HG03159 (cell line): ENCODE data around the gene GNB1.
A peak's percentile ranks its signal among the peaks of the same experiment; 100 is the strongest.
"Not testable (repeated sequence)": the region's sequence is repeated elsewhere in the genome, so short reads cannot be mapped to it uniquely, and the experiment has no call there.

Experiments
- ATAC-seq: cut with Tn5 transposase; IDR thresholded peaks from one replicate; pipeline ENCODE4 v1.9.1; 2021; ENCODE audit warnings: mild to moderate bottlenecking, moderate library complexity; ENCODE audit not compliant: unreplicated experiment

Gene GNB1

GRCh38 chr1:1892079-1892762, 1.3 kb upstream of the GNB1 start:
- ATAC-seq: no peak

- no peak for ATAC-seq
Observed at GRCh38 chr1:1891349-1892078, 627 bp upstream of the GNB1 start.

- ATAC-seq: peak; percentile 39
Observed at GRCh38 chr1:1889847-1890505, 911 bp downstream of the GNB1 start.

GRCh38 chr1:1889090-1889750, 1.7 kb downstream of the GNB1 start:
- ATAC-seq: no peak

- not testable (repeated sequence) for ATAC-seq
Observed at GRCh38 chr1:1883890-1884289, 7.0 kb downstream of the GNB1 start.

- ATAC-seq: no peak
Observed at GRCh38 chr1:1883092-1883873, 7.6 kb downstream of the GNB1 start.

GRCh38 chr1:1881727-1882126, 9.2 kb downstream of the GNB1 start:
- no peak for ATAC-seq

GRCh38 chr1:1880617-1881312, 10.1 kb downstream of the GNB1 start:
- ATAC-seq: no peak

- ATAC-seq: no peak
Observed at GRCh38 chr1:1879942-1880341, 10.9 kb downstream of the GNB1 start.

GRCh38 chr1:1877865-1878436, 12.9 kb downstream of the GNB1 start:
- no peak for ATAC-seq

GRCh38 chr1:1876335-1876930, 14.5 kb downstream of the GNB1 start:
- no peak for ATAC-seq

- no peak for ATAC-seq
Observed at GRCh38 chr1:1875932-1876331, 15.0 kb downstream of the GNB1 start.

- no peak for ATAC-seq
Observed at GRCh38 chr1:1874901-1875300, 16.0 kb downstream of the GNB1 start.

GRCh38 chr1:1873186-1873585, 17.7 kb downstream of the GNB1 start:
- no peak for ATAC-seq

GRCh38 chr1:1872329-1872994, 18.4 kb downstream of the GNB1 start:
- ATAC-seq: no peak

- no peak for ATAC-seq
Observed at GRCh38 chr1:1869469-1869868, 21.4 kb downstream of the GNB1 start.

- ATAC-seq: no peak
Observed at GRCh38 chr1:1867164-1867563, 23.7 kb downstream of the GNB1 start.

GRCh38 chr1:1862905-1863547, 27.9 kb downstream of the GNB1 start:
- no peak for ATAC-seq
